HepG2 (cell line): ENCODE results near the gene SYT8. TPM values are rescaled to one million over a fixed set of nuclear protein-coding genes. Genes with fewer than 3 reads are reported as not detected.

ENCODE experiments used
- ATAC-seq: fragments of 200-7000 bp; cut with Tn5 transposase; 3 replicates; pipeline ENCODE4 v1.9.1; 2020; ENCODE audit warnings: mild to moderate bottlenecking, moderate library complexity
- BruUV-seq: library from RNA; stranded (reverse); fragments of 400-500 nt; replicated peaks from 2 replicates; lab custom pipeline; 2021; lab: Mats Ljungman, UMichigan
- CTCF ChIA-PET: fragments of 300-600 bp; formaldehyde crosslinking; extraction: SDS; loops from one replicate; lab custom pipeline; 2021; ENCODE audit warnings: low total read pairs, inconsistent platforms, low intra/inter-chr PET ratio; lab: Yijun Ruan, JAX
- POLR2A ChIA-PET: fragments of 350-600 bp; sonication (Branson Sonifier 250); formaldehyde crosslinking; loops from one replicate; lab custom pipeline; 2020; ENCODE audit warnings: antibody characterized with exemption, inconsistent platforms; lab: Yijun Ruan, JAX
- DNase-seq: peaks from one replicate; pipeline ENCODE4 v3.0.0-alpha.2; 2015; ENCODE audit warnings: low spot score
- FAIRE-seq: peaks from 3 replicates; lab custom pipeline; 2011; peaks lifted over from hg19 to GRCh38; lab: Jason Lieb, UNC
- H2AFZ ChIP-seq: one replicate; pipeline ENCODE4 v1.6.1; 2011; ENCODE audit warnings: low read length, inconsistent platforms
- H3K27ac ChIP-seq: fragments of 300-600 bp; 3 replicates; pipeline ENCODE4 v1.8.0; 2011; ENCODE audit warnings: mixed run types, mild to moderate bottlenecking, mixed read lengths, low read length, inconsistent platforms; ENCODE audit not compliant: insufficient read depth; ENCODE audit errors: extremely low read length
- H3K27me3 ChIP-seq, 2 experiments: fragments of 200-600 bp in 1 of 2; 2 replicates in 1 of 2; 3 replicates in 1 of 2; pipeline versions ENCODE4 v1.6.0 to v1.8.0; 2011; ENCODE audit warnings: low read length in 2 of 2, mild to moderate bottlenecking in 2 of 2, moderate library complexity in 2 of 2, inconsistent platforms in 1 of 2; ENCODE audit not compliant: insufficient read depth in 2 of 2, control insufficient read depth in 1 of 2
- H3K36me3 ChIP-seq, 2 experiments: fragments of 200-600 bp in 1 of 2; replicated peaks in 1 of 2; 2 replicates in 1 of 2; 3 replicates in 1 of 2; pipeline versions ENCODE4 v1.5.1 to v1.8.0; 2011; ENCODE audit warnings: low read length in 2 of 2, inconsistent platforms in 1 of 2; ENCODE audit not compliant: insufficient read depth in 2 of 2, control insufficient read depth in 1 of 2
- H3K4me1 ChIP-seq: 2 replicates; pipeline ENCODE4 v1.5.1; 2012; ENCODE audit warnings: low read length, inconsistent platforms; ENCODE audit not compliant: insufficient read depth
- H3K4me2 ChIP-seq: 2 replicates; pipeline ENCODE4 v1.6.0; 2011; ENCODE audit warnings: low read depth, low read length, inconsistent platforms
- H3K4me3 ChIP-seq, 3 experiments: fragments of 200-600 bp in 1 of 3; sonication (generic), shearing (Covaris generic) in 1 of 3; replicated peaks in 1 of 3; 2 replicates each; pipeline ENCODE4 v1.5.1; 2011 to 2016; ENCODE audit warnings: low read length in 3 of 3, inconsistent platforms in 2 of 3, low read depth in 2 of 3, mild to moderate bottlenecking in 2 of 3, control low read depth in 1 of 3, mixed read lengths in 1 of 3; ENCODE audit not compliant: insufficient read depth in 1 of 3
- H3K79me2 ChIP-seq: one replicate; pipeline ENCODE4 v1.6.1; 2011; ENCODE audit warnings: low read length, inconsistent platforms; ENCODE audit not compliant: insufficient read depth
- H3K9ac ChIP-seq: 2 replicates; pipeline ENCODE4 v1.6.0; 2011; ENCODE audit warnings: mild to moderate bottlenecking, low read depth, low read length, inconsistent platforms; ENCODE audit not compliant: insufficient read depth
- H3K9me3 ChIP-seq: 2 replicates; pipeline ENCODE4 v1.5.1; 2012; ENCODE audit warnings: mild to moderate bottlenecking, low read length
- H4K20me1 ChIP-seq: 2 replicates; pipeline ENCODE4 v1.6.0; 2011; ENCODE audit warnings: inconsistent platforms, mild to moderate bottlenecking, low read length, moderate library complexity; ENCODE audit not compliant: insufficient read depth
- AHR ChIP-seq: IDR thresholded peaks from 2 replicates; pipeline ENCODE4 v1.6.1; 2018; ENCODE audit warnings: missing genetic modification reagents, missing compliant biosample characterization
- BHLHE40 ChIP-seq: IDR thresholded peaks from 2 replicates; pipeline ENCODE4 v1.6.1; 2011; ENCODE audit warnings: low read length, improper control_type of control experiment
- JARID2 ChIP-seq: sonication (generic); formaldehyde crosslinking; IDR thresholded peaks from 2 replicates; pipeline ENCODE4 v1.8.1; 2023; ENCODE audit warnings: missing genetic modification reagents, inconsistent platforms; ENCODE audit not compliant: insufficient replicate concordance
- MTA1 ChIP-seq: sonication (generic); formaldehyde crosslinking; IDR thresholded peaks from 2 replicates; pipeline ENCODE4 v1.4.0; 2020; ENCODE audit warnings: missing genetic modification reagents, mild to moderate bottlenecking, borderline replicate concordance
- ONECUT2 ChIP-seq: sonication (generic); formaldehyde crosslinking; IDR thresholded peaks from 2 replicates; pipeline ENCODE4 v1.4.0; 2020; ENCODE audit warnings: missing genetic modification reagents
- PRDM10 ChIP-seq: sonication (generic); formaldehyde crosslinking; IDR thresholded peaks from 2 replicates; pipeline ENCODE4 v1.4.0; 2020; ENCODE audit warnings: low read depth, missing genetic modification reagents
- RBFOX2 ChIP-seq: fragments of 200-400 bp; formaldehyde crosslinking; IDR thresholded peaks from 2 replicates; pipeline ENCODE4 v1.6.1; 2017; ENCODE audit warnings: low read depth, mild to moderate bottlenecking, low read length
- ZBTB42 ChIP-seq: sonication (generic); formaldehyde crosslinking; IDR thresholded peaks from 2 replicates; pipeline ENCODE4 v1.5.0; 2020; ENCODE audit warnings: mild to moderate bottlenecking, missing genetic modification reagents
- ZMAT5 ChIP-seq: sonication (generic); formaldehyde crosslinking; IDR thresholded peaks from 2 replicates; pipeline ENCODE4 v1.5.0; 2020; ENCODE audit warnings: mild to moderate bottlenecking, low read depth, missing genetic modification reagents, borderline replicate concordance
- ZNF280B ChIP-seq: sonication (generic); formaldehyde crosslinking; IDR thresholded peaks from 2 replicates; pipeline ENCODE4 v1.5.0; 2020; ENCODE audit warnings: missing genetic modification reagents, mild to moderate bottlenecking, borderline replicate concordance
- ZNF296 ChIP-seq: sonication (generic); formaldehyde crosslinking; conservative IDR thresholded peaks from 2 replicates; pipeline ENCODE4 v1.5.0; 2020; ENCODE audit warnings: mild to moderate bottlenecking, missing genetic modification reagents
- ZNF3 ChIP-seq: IDR thresholded peaks from 2 replicates; pipeline ENCODE4 v1.7.0; 2017; ENCODE audit warnings: inconsistent platforms
- ZNF710 ChIP-seq: sonication (generic); formaldehyde crosslinking; IDR thresholded peaks from 2 replicates; pipeline ENCODE4 v1.5.0; 2020; ENCODE audit warnings: mild to moderate bottlenecking, missing genetic modification reagents, borderline replicate concordance
- ZNF770 ChIP-seq: sonication (generic); formaldehyde crosslinking; IDR thresholded peaks from 2 replicates; pipeline ENCODE4 v1.5.0; 2020; ENCODE audit warnings: mild to moderate bottlenecking, missing genetic modification reagents
- ZNF850 ChIP-seq: sonication (generic); formaldehyde crosslinking; conservative IDR thresholded peaks from 2 replicates; pipeline ENCODE4 v1.9.0; 2021; ENCODE audit warnings: mild to moderate bottlenecking, missing genetic modification reagents
- WGBS: methylation state at CpG from one replicate; pipeline ENCODE4 v1.1.6; 2017; ENCODE audit warnings: low lambda C conversion rate; 5-methylcytosine and 5-hydroxymethylcytosine counted together
- in situ Hi-C: cut with HindIII; loops from 2 replicates; pipeline ENCODE4 v1.10.0; 2017; ENCODE audit warnings: low pct_unique_long_range_greater_than_20kb; ENCODE audit not compliant: extremely low pct_ligation_motif_present
- intact Hi-C: fragments of 100-400 bp; cut with micrococcal nuclease; formaldehyde crosslinking; loops from one replicate; pipeline ENCODE4 v1.10.0; 2022; ENCODE audit not compliant: unreplicated experiment
- polyA plus RNA-seq, 8 experiments: library from polyadenylated mRNA; depleted of rRNA in 3 of 8; stranded (reverse) in 7 of 8; unstranded in 1 of 8; fragments of >200 nt; fragmentation: Illumina TruSeq in 4 of 8; extraction: Trizol in 4 of 8; gene quantifications; 2 replicates each; pipeline versions ENCODE4 v1.2.1 to v1.2.3, GENCODE V29; 2011 to 2016; ENCODE audit warnings: low read depth in 4 of 8, missing spikeins in 1 of 8, mixed read lengths in 1 of 8; ENCODE audit not compliant: insufficient read depth in 1 of 8
- total RNA-seq, 5 experiments: library from RNA; depleted of rRNA; stranded (reverse); fragments of >200 nt; fragmentation: Illumina TruSeq; extraction: Trizol; gene quantifications; 2 replicates each; pipeline ENCODE4 v1.2.3, GENCODE V29; 2016; ENCODE audit warnings: low read depth in 1 of 5

Gene SYT8
- total and polyA plus RNA-seq, 2 of the 13 experiments (the other 11 are each of a cell fraction or from before 2014, with no cell fraction given), result 0.60 to 2.3 TPM

- no peak overlapping the region for H3K4me3 ChIP-seq
- no peaks in the 10 kb centered on the region for H3K79me2 ChIP-seq
- H3K4me2 ChIP-seq, result no peak overlapping the region
- H3K9ac ChIP-seq, result no peak overlapping the region
- no peak for FAIRE-seq
- no peaks in the 10 kb centered on the region for H4K20me1 ChIP-seq
- CTCF ChIA-PET, result interaction anchor here (1.1 to 3.8 kb wide), 3 partner anchors 185 to 318 kb away, joined by 4 to 60 read pairs (median 10); no protein-coding TSS in a partner anchor
- no CpG with 5 or more reads among the region's 17 CpGs for WGBS
- no peak overlapping the region for H3K27ac ChIP-seq
- ATAC-seq, result no peak
- H3K27me3 ChIP-seq, result peaks cover 9 to 20% of the 10 kb centered on the region in 2 experiments; a peak in 4 of 5 replicates
- H3K4me1 ChIP-seq, result peaks cover 60% of the 10 kb centered on the region
- no peaks in the 10 kb centered on the region for H3K36me3 ChIP-seq
- BruUV-seq, result no TSS peak
- no peak for DNase-seq
- intact Hi-C loops, result no loop called here
- in situ Hi-C loops, result no loop called here
- no peak overlapping the region for H2AFZ ChIP-seq
- no peaks in the 10 kb centered on the region for H3K9me3 ChIP-seq
- POLR2A ChIA-PET, result no interaction called here
- TF ChIP-seq PRDM10 (no peak), ZMAT5 (CRISPR knock-in tag) (no peak), ZNF280B (CRISPR knock-in tag) (no peak), ZNF296 (no peak), MTA1 (CRISPR knock-in tag) (no peak), ZBTB42 (CRISPR knock-in tag) (0 out of 2 replicates have a peak, but pooled peaks have one; percentile 4), AHR (no peak), JARID2 (CRISPR knock-in tag) (peak; percentile 43), ONECUT2 (CRISPR knock-in tag) (no peak), BHLHE40 (no peak), ZNF850 (CRISPR knock-in tag) (0 out of 2 replicates have a peak, but pooled peaks have one; percentile 13), ZNF3 (no peak), ZNF710 (CRISPR knock-in tag) (peak; percentile 59; the same call in 1 of the 2 replicates), ZNF770 (CRISPR knock-in tag) (no peak), RBFOX2 (0 out of 2 replicates have a peak, but pooled peaks have one; percentile 37)
Measured at GRCh38 chr11:1838077-1838425, 3.3 kb downstream of the SYT8 start.
